Body of pancreas (tissue), 4 donors: ENCODE results near the gene SZRD1.

Experiments used
- CTCF ChIP-seq, 7 experiments: fragments of 450-650 bp in 4 of 7; fragments of 200-600 bp in 3 of 7; sonication (generic) in 3 of 7; IDR thresholded peaks; one replicate each; pipeline ENCODE4 v1.5.1; 2016 to 2019; ENCODE audit warnings: antibody characterized with exemption in 7 of 7
- POLR2A ChIP-seq, 3 donors: fragments of 450-650 bp; IDR thresholded peaks; one replicate each; pipeline ENCODE4 v1.6.1; 2016; ENCODE audit warnings: antibody characterized with exemption in 3 of 3, mild to moderate bottlenecking in 2 of 3

DNA sequence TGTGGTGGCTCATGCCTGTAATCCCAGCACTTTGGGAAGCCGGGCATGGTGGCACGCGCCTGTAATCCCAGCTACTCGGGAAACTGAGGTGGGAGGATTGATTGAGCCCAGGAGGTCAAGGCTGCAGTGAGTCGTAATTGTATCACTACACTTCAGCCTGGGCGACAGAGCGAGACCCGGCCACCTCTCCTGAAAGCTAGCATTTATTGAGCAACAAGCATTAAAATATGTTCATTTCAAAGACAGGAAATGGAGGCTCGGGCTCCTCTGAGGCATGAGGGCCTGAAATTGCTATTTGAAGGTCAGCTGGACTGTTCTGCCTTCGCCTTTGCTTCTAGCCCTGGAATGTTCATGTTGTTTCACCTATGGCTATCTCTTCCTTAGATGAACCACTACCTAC, 35.7 kb downstream of the SZRD1 start:
- TF ChIP-seq CTCF (IDR thresholded peaks at IDR 0.05): no peak
- no peak for TF ChIP-seq POLR2A (IDR thresholded peaks at IDR 0.05)
